GM23248 (cell line): ENCODE data around the gene VSTM2B. TPM values are rescaled to one million over a fixed set of nuclear protein-coding genes. Genes with fewer than 3 reads are reported as not detected.

Source experiments
- DNase-seq: peaks from one replicate; pipeline ENCODE4 v3.0.0-alpha.2; 2015
- H2AFZ ChIP-seq: fragments of 200-600 bp; sonication (generic); 2 replicates; pipeline ENCODE4 v1.6.1; 2016; ENCODE audit warnings: antibody characterized with exemption
- H3F3A ChIP-seq: fragments of 200-600 bp; sonication (generic); 2 replicates; pipeline ENCODE4 v1.6.1; 2016; ENCODE audit warnings: mild to moderate bottlenecking, antibody characterized with exemption, mixed run types; ENCODE audit not compliant: insufficient read depth
- H3K27ac ChIP-seq: fragments of 200-600 bp; sonication (generic); 2 replicates; pipeline ENCODE4 v1.5.1; 2016; ENCODE audit warnings: mild to moderate bottlenecking
- H3K27me3 ChIP-seq: fragments of 200-600 bp; sonication (generic); replicated peaks from 2 replicates; pipeline ENCODE4 v1.6.1; 2016; ENCODE audit warnings: mild to moderate bottlenecking; ENCODE audit not compliant: insufficient read depth
- H3K36me3 ChIP-seq: fragments of 200-600 bp; sonication (generic); 2 replicates; pipeline ENCODE4 v1.6.1; 2016; ENCODE audit warnings: low read depth, mild to moderate bottlenecking
- H3K4me1 ChIP-seq: fragments of 200-600 bp; sonication (generic); 2 replicates; pipeline ENCODE4 v1.6.1; 2016; ENCODE audit warnings: mild to moderate bottlenecking; ENCODE audit not compliant: insufficient read depth
- H3K4me2 ChIP-seq: fragments of 200-600 bp; sonication (generic); one replicate; pipeline ENCODE4 v1.6.1; 2016; ENCODE audit warnings: mild to moderate bottlenecking; ENCODE audit not compliant: unreplicated experiment
- H3K4me3 ChIP-seq: fragments of 200-600 bp; sonication (generic); 2 replicates; pipeline ENCODE4 v1.5.1; 2016; ENCODE audit warnings: mild to moderate bottlenecking
- H3K79me2 ChIP-seq: fragments of 200-600 bp; sonication (generic); 2 replicates; pipeline ENCODE4 v1.6.1; 2016; ENCODE audit warnings: mild to moderate bottlenecking; ENCODE audit not compliant: insufficient read depth
- H3K9ac ChIP-seq: fragments of 200-600 bp; sonication (generic); 2 replicates; pipeline ENCODE4 v1.6.1; 2016; ENCODE audit warnings: mild to moderate bottlenecking
- H3K9me2 ChIP-seq: fragments of 200-600 bp; sonication (generic); 2 replicates; pipeline ENCODE4 v1.6.1; 2016; ENCODE audit warnings: mixed run types, mild to moderate bottlenecking, moderate library complexity; ENCODE audit not compliant: insufficient read depth
- H3K9me3 ChIP-seq: fragments of 200-600 bp; sonication (generic); one replicate; pipeline ENCODE4 v1.6.1; 2017; ENCODE audit warnings: low read depth
- H4K20me1 ChIP-seq: fragments of 200-600 bp; sonication (generic); 2 replicates; pipeline ENCODE4 v1.6.0; 2016; ENCODE audit not compliant: insufficient read depth
- EZH2 ChIP-seq: fragments of 200-600 bp; sonication (generic); IDR thresholded peaks from 2 replicates; pipeline ENCODE4 v1.6.1; 2018; ENCODE audit warnings: antibody characterized with exemption, mild to moderate bottlenecking; ENCODE audit not compliant: insufficient read depth, poor library complexity, severe bottlenecking
- EZH2phosphoT487 ChIP-seq: fragments of 200-600 bp; sonication (generic); IDR thresholded peaks from 2 replicates; pipeline ENCODE4 v1.6.1; 2018; ENCODE audit warnings: antibody characterized with exemption, moderate library complexity, mild to moderate bottlenecking, low read depth; ENCODE audit not compliant: insufficient read depth
- WGBS, 2 experiments: methylation state at CpG; one replicate each; pipeline ENCODE4 v1.1.6; 2015 to 2017; ENCODE audit warnings: low lambda C conversion rate in 2 of 2, low coverage in 1 of 2; ENCODE audit errors: missing lambda C conversion rate in 2 of 2; 5-methylcytosine and 5-hydroxymethylcytosine counted together
- in situ Hi-C: fragments of 300-500 bp; cut with MboI; formaldehyde crosslinking; loops from 2 replicates; pipeline ENCODE4 v1.15.0; 2020
- polyA plus RNA-seq: library from polyadenylated mRNA; unstranded; fragments of >200 nt; fragmentation: Nextera tagmentation; extraction: Ambion mirVana; gene quantifications from 2 replicates; pipeline ENCODE4 v1.2.1, GENCODE V29; 2016
- total RNA-seq: library from RNA; depleted of rRNA; stranded (reverse); fragments of >200 nt; shearing (Covaris generic); gene quantifications from 2 replicates; pipeline ENCODE4 v1.2.3, GENCODE V29; 2014

Gene VSTM2B
- total and polyA plus RNA-seq, 2 experiments from 2014 or later = not detected

- no peak for DNase-seq
- WGBS, 2 experiments = 8 to 10% methylated on average over 7 of the region's 7 CpGs
Measured at GRCh38 chr19:29491995-29492577, 33.7 kb upstream of the VSTM2B start.

GRCh38 chr19:29492769-29493168, 33.0 kb upstream of the VSTM2B start:
- no peaks in the 10 kb centered on the region for H3K9me3 ChIP-seq
- H3K36me3 ChIP-seq = no peaks in the 10 kb centered on the region
- no peak overlapping the region for H3K27ac ChIP-seq
- in situ Hi-C loops = no loop called here
- H3K9me2 ChIP-seq = no peaks in the 10 kb centered on the region
- no peak overlapping the region for H3K9ac ChIP-seq
- TF ChIP-seq EZH2 = no peak
- no peak for TF ChIP-seq EZH2phosphoT487
- H3K4me2 ChIP-seq = no peak overlapping the region
- no peaks in the 10 kb centered on the region for H3K4me1 ChIP-seq
- WGBS, 2 experiments = 2% methylated on average over 7 of the region's 7 CpGs
- no peaks in the 10 kb centered on the region; the same call in 1 of the 2 replicates for H3K27me3 ChIP-seq
- no peak for DNase-seq
- H3K4me3 ChIP-seq = no peak overlapping the region
- H2AFZ ChIP-seq = no peak overlapping the region
- no peaks in the 10 kb centered on the region for H3K79me2 ChIP-seq
- H3F3A ChIP-seq = no peaks in the 10 kb centered on the region
- H4K20me1 ChIP-seq = no peaks in the 10 kb centered on the region

More at GRCh38 chr19:29491995-29492577, 33.7 kb upstream of the VSTM2B start:
- H3K4me3 ChIP-seq = no peak overlapping the region
- in situ Hi-C loops = no loop called here
- H3K36me3 ChIP-seq = no peaks in the 10 kb centered on the region
- no peaks in the 10 kb centered on the region for H3K4me1 ChIP-seq
- H3K27me3 ChIP-seq = no peaks in the 10 kb centered on the region; the same call in 1 of the 2 replicates
- no peak overlapping the region for H3K27ac ChIP-seq
- H3F3A ChIP-seq = no peaks in the 10 kb centered on the region
- H2AFZ ChIP-seq = no peak overlapping the region
- H3K4me2 ChIP-seq = no peak overlapping the region
- no peak overlapping the region for H3K9ac ChIP-seq
- no peaks in the 10 kb centered on the region for H3K79me2 ChIP-seq
- no peak for TF ChIP-seq EZH2
- no peak for TF ChIP-seq EZH2phosphoT487
- H3K9me2 ChIP-seq = no peaks in the 10 kb centered on the region
- no peaks in the 10 kb centered on the region for H4K20me1 ChIP-seq
- no peaks in the 10 kb centered on the region for H3K9me3 ChIP-seq

GRCh38 chr19:29495091-29495490, 30.7 kb upstream of the VSTM2B start:
- H4K20me1 ChIP-seq = no peaks in the 10 kb centered on the region
- in situ Hi-C loops = no loop called here
- no peaks in the 10 kb centered on the region for H3K9me3 ChIP-seq
- H3K79me2 ChIP-seq = no peaks in the 10 kb centered on the region
- 60 to 77% methylated on average over 4 of the region's 4 CpGs for WGBS, 2 experiments
- TF ChIP-seq EZH2phosphoT487 = no peak
- no peak for TF ChIP-seq EZH2
- no peaks in the 10 kb centered on the region; the same call in 1 of the 2 replicates for H3K27me3 ChIP-seq
- H3K9ac ChIP-seq = no peak overlapping the region
- DNase-seq = no peak
- no peak overlapping the region for H3K4me3 ChIP-seq
- no peaks in the 10 kb centered on the region for H3K36me3 ChIP-seq
- H3K27ac ChIP-seq = no peak overlapping the region
- no peaks in the 10 kb centered on the region for H3K4me1 ChIP-seq
- H2AFZ ChIP-seq = no peak overlapping the region
- no peaks in the 10 kb centered on the region for H3K9me2 ChIP-seq
- H3K4me2 ChIP-seq = no peak overlapping the region
- H3F3A ChIP-seq = no peaks in the 10 kb centered on the region

- TF ChIP-seq EZH2phosphoT487 (no peak), EZH2 (no peak)
- no peak overlapping the region for H3K27ac ChIP-seq
- no peak overlapping the region for H3K4me2 ChIP-seq
- no peaks in the 10 kb centered on the region for H3K9me3 ChIP-seq
- no peaks in the 10 kb centered on the region for H3K9me2 ChIP-seq
- no peaks in the 10 kb centered on the region for H3K4me1 ChIP-seq
- no peaks in the 10 kb centered on the region for H4K20me1 ChIP-seq
- H2AFZ ChIP-seq = no peak overlapping the region
- no peak overlapping the region for H3K9ac ChIP-seq
- H3F3A ChIP-seq = no peaks in the 10 kb centered on the region
- no peaks in the 10 kb centered on the region for H3K79me2 ChIP-seq
- DNase-seq = no peak
- no peaks in the 10 kb centered on the region; the same call in 1 of the 2 replicates for H3K27me3 ChIP-seq
- WGBS, 2 experiments = 35 to 37% methylated on average over 5 of the region's 5 CpGs
- in situ Hi-C loops = no loop called here
- H3K36me3 ChIP-seq = no peaks in the 10 kb centered on the region
- H3K4me3 ChIP-seq = no peak overlapping the region
Measured at GRCh38 chr19:29495901-29496441, 29.8 kb upstream of the VSTM2B start.
